Measurements from ENCODE around the gene CFB.

CFB gene
- long read RNA-seq: 0 reads

DNA sequence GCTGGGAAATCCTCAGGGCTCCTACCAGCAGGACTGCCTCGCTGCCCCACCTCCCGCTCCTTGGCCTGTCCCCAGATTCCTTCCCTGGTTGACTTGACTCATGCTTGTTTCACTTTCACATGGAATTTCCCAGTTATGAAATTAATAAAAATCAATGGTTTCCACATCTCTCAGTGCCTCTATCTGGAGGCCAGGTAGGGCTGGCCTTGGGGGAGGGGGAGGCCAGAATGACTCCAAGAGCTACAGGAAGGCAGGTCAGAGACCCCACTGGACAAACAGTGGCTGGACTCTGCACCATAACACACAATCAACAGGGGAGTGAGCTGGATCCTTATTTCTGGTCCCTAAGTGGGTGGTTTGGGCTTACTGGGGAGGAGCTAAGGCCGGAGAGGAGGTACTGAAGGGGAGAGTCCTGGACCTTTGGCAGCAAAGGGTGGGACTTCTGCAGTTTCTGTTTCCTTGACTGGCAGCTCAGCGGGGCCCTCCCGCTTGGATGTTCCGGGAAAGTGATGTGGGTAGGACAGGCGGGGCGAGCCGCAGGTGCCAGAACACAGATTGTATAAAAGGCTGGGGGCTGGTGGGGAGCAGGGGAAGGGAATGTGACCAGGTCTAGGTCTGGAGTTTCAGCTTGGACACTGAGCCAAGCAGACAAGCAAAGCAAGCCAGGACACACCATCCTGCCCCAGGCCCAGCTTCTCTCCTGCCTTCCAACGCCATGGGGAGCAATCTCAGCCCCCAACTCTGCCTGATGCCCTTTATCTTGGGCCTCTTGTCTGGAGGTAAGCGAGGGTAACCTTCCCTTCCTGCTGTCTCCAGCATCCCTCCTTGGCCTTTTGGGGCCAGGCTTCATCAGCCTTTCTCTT, at the start of gene CFB:
TSS of gene CFB (plus strand) at position 589 of the 863 bp plus-strand sequence. CDS start at position 716, 127 bp downstream.
- no peak for DNase-seq (ENCODE audit: low read depth in 1 of 2, low spot score in 1 of 2)
- H3K27me3 ChIP-seq (ENCODE audit: insufficient read depth, poor library complexity, severe bottlenecking): peaks cover 4% of the 10 kb centered on the region
- no peak within 1 kb of the TSS for H3K27ac ChIP-seq (replicated peaks)
- TF ChIP-seq POLR2AphosphoS5 (IDR thresholded peaks at IDR 0.05; ENCODE audit: low read depth) (no peak), SPI1 (IDR thresholded peaks at IDR 0.05; ENCODE audit: borderline replicate concordance, low read depth) (no peak), GABPA (IDR thresholded peaks at IDR 0.05; ENCODE audit: low read depth) (no peak)
- TF ChIP-seq, protein P1, sequence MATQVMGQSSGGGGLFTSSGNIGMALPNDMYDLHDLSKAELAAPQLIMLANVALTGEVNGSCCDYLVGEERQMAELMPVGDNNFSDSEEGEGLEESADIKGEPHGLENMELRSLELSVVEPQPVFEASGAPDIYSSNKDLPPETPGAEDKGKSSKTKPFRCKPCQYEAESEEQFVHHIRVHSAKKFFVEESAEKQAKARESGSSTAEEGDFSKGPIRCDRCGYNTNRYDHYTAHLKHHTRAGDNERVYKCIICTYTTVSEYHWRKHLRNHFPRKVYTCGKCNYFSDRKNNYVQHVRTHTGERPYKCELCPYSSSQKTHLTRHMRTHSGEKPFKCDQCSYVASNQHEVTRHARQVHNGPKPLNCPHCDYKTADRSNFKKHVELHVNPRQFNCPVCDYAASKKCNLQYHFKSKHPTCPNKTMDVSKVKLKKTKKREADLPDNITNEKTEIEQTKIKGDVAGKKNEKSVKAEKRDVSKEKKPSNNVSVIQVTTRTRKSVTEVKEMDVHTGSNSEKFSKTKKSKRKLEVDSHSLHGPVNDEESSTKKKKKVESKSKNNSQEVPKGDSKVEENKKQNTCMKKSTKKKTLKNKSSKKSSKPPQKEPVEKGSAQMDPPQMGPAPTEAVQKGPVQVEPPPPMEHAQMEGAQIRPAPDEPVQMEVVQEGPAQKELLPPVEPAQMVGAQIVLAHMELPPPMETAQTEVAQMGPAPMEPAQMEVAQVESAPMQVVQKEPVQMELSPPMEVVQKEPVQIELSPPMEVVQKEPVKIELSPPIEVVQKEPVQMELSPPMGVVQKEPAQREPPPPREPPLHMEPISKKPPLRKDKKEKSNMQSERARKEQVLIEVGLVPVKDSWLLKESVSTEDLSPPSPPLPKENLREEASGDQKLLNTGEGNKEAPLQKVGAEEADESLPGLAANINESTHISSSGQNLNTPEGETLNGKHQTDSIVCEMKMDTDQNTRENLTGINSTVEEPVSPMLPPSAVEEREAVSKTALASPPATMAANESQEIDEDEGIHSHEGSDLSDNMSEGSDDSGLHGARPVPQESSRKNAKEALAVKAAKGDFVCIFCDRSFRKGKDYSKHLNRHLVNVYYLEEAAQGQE (IDR thresholded peaks at IDR 0.05; ENCODE audit: insufficient replicate concordance, low read depth): no peak
- TF ChIP-seq, protein P2, sequence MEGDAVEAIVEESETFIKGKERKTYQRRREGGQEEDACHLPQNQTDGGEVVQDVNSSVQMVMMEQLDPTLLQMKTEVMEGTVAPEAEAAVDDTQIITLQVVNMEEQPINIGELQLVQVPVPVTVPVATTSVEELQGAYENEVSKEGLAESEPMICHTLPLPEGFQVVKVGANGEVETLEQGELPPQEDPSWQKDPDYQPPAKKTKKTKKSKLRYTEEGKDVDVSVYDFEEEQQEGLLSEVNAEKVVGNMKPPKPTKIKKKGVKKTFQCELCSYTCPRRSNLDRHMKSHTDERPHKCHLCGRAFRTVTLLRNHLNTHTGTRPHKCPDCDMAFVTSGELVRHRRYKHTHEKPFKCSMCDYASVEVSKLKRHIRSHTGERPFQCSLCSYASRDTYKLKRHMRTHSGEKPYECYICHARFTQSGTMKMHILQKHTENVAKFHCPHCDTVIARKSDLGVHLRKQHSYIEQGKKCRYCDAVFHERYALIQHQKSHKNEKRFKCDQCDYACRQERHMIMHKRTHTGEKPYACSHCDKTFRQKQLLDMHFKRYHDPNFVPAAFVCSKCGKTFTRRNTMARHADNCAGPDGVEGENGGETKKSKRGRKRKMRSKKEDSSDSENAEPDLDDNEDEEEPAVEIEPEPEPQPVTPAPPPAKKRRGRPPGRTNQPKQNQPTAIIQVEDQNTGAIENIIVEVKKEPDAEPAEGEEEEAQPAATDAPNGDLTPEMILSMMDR (IDR thresholded peaks at IDR 0.05; ENCODE audit: insufficient read depth, low read length): no peak
- H3K4me3 ChIP-seq (replicated peaks; ENCODE audit: insufficient read depth, low read length): no peak within 1 kb of the TSS

DNA sequence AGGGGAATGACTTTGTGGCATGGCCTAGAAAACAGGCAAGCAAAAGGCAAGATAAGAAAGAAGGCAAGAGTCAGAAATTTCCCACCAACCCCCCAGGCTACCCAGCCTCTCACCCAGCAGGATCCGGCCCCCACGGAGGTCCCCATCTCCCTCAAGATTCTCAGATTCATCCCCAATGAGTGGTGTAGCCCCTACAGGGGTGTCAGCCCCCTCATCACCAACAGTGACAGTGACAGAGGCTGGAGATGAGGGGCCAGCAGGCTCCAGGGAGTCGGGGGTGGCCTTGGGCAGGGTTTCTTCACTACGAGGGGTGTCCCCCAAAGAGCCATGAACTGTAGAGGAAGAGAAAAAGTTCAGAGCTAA, 49.4 kb upstream of the CFB start:
- no peak for DNase-seq (ENCODE audit: low read depth in 1 of 2, low spot score in 1 of 2)
- TF ChIP-seq, protein P1 (IDR thresholded peaks at IDR 0.05; ENCODE audit: insufficient replicate concordance, low read depth): no peak
- TF ChIP-seq, protein P2 (IDR thresholded peaks at IDR 0.05; ENCODE audit: insufficient read depth, low read length): no peak
- TF ChIP-seq POLR2AphosphoS5 (IDR thresholded peaks at IDR 0.05; ENCODE audit: low read depth) (no peak), GABPA (IDR thresholded peaks at IDR 0.05; ENCODE audit: low read depth) (no peak), SPI1 (IDR thresholded peaks at IDR 0.05; ENCODE audit: borderline replicate concordance, low read depth) (no peak)
- Histone ChIP-seq H3K27me3 (ENCODE audit: insufficient read depth, poor library complexity, severe bottlenecking) (no peaks in the 10 kb centered on the region), H3K4me3 (replicated peaks; ENCODE audit: insufficient read depth, low read length) (peak overlapping the region; percentile 78), H3K27ac (replicated peaks) (peak overlapping the region; percentile 59)

DNA sequence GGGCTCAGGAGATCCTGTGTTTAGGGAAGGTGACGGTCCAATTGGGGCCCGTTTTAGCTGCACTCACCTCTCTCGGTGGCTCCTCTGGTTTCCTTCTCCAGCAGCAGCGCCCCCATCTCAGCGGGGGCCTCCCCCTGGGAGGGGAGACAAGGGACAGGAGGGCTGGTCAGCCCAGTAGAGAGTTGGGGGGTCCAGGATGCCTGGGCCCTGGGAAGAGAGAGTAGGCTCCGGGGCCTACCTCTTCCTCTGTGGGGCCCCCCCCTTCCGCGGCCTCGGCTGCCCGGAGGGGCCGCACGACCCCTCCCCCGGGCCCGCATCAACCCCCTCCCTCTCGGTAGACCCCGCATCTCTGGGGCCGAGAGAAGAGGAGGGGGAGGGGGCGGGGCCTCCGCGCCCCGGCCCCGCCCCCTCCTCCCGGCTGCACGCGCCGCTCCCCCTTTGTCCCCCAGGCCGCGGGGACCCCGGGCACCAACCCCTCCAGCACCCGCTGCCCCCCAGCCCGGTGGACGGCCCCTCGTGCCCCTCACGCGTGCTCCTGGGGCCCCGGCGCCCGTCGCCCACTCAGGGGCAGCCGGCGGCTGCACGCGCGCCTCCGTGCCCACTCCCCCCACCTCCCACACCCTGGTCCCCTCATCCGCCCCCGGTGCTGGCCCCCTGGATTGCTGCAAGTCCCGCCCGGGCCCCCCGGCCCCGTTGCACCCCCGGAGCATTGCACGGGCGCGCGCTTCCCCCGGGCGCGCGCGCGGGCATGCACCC, 48.9 kb upstream of the CFB start:
- TF ChIP-seq POLR2AphosphoS5 (IDR thresholded peaks at IDR 0.05; ENCODE audit: low read depth) (no peak), GABPA (IDR thresholded peaks at IDR 0.05; ENCODE audit: low read depth) (no peak), SPI1 (IDR thresholded peaks at IDR 0.05; ENCODE audit: borderline replicate concordance, low read depth) (no peak)
- TF ChIP-seq, protein P2 (IDR thresholded peaks at IDR 0.05; ENCODE audit: insufficient read depth, low read length): no peak
- TF ChIP-seq, protein P1 (IDR thresholded peaks at IDR 0.05; ENCODE audit: insufficient replicate concordance, low read depth): no peak
- H3K27me3 ChIP-seq (ENCODE audit: insufficient read depth, poor library complexity, severe bottlenecking): no peaks in the 10 kb centered on the region
- H3K4me3 ChIP-seq (replicated peaks; ENCODE audit: insufficient read depth, low read length): peak overlapping the region; percentile 78
- peak overlapping the region; percentile 59 for H3K27ac ChIP-seq (replicated peaks)
- DNase-seq (ENCODE audit: low read depth in 1 of 2, low spot score in 1 of 2): no peak

Measured in HL-60 (cell line).